ENCODE measurements around the gene PCID2. TPM values are rescaled to one million over a fixed set of nuclear protein-coding genes. Genes with fewer than 3 reads are reported as not detected.
A peak's percentile ranks its signal among the peaks of the same experiment; 100 is the strongest.

PCID2 gene
- total and polyA plus RNA-seq, 2 of the 13 experiments (the other 11 are each of a cell fraction or from before 2014, with no cell fraction given), result 65.0 to 111 TPM

DNA sequence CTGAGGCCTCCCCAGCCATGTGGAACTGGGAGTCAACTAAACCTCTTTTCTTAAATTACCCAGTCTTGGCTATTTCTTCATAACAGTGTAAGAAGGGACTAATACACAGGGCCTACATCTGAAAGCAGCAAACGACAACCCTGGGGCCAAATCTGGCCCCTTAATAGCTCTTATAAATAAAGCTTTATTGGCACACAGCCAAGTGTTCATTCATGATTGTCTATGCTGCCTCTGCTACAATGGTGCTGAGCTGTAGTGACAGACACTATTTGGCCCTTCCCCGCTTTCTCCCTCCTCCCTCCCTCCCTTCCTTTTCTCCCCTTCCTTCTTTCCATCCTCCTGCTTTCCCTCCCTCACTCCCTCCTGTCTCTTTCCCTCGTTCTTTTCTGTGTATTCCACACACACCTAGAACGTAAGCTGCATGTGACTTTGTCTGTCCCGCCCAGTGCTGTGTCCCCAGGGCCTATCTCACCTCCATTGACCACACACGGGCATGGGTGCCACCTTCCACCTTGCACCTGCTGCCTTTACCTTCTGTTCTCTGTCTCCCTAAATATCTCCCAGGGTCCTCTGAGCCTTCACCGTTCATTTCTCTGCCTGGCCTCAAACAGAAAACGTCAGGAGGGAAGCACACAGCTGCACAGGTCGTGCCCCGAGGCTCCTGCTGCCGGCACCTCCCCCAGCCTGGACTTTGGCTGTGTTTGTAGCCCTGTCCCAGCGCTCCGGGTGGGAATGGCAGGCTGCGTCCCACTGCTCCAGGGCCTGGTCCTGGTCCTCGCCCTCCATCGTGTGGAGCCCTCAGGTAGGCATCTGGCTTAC, 50.3 kb downstream of the PCID2 start, which contains the start of gene PROZ:
TSS of gene PROZ (plus strand) at position 720 of the 819 bp plus-strand sequence. CDS start at position 733, 13 bp downstream.
- ChIA-PET POLR2A (interaction anchor here (0.8 to 2.1 kb wide), 6 partner anchors 12 to 54 kb away, joined by 3 to 11 read pairs (median 3); partner anchors contain the start of genes CUL4A and F10), CTCF (ENCODE audit: low intra/inter-chr PET ratio, low total read pairs) (no interaction called here)
- in situ Hi-C loops (cut with HindIII; ENCODE audit: extremely low pct_ligation_motif_present, low pct_unique_long_range_greater_than_20kb) (no loop called here), intact Hi-C loops (cut with micrococcal nuclease; ENCODE audit: unreplicated experiment) (loop anchor here (5.0 kb wide), 1 partner anchor 49 kb away; the partner anchor contains the start of genes CUL4A and PCID2)
- Histone ChIP-seq H3K79me2 (ENCODE audit: insufficient read depth, low read length) (peaks cover 3% of the 10 kb centered on the region), H3K36me3 (replicated peaks in 1 of 2; ENCODE audit: control insufficient read depth in 1 of 2, insufficient read depth in 2 of 2, low read length in 2 of 2) (no peaks in the 10 kb centered on the region), H3K27me3 (ENCODE audit: control insufficient read depth in 1 of 2, insufficient read depth in 2 of 2, low read length in 2 of 2) (no peaks in the 10 kb centered on the region), H3K4me1 (ENCODE audit: insufficient read depth, low read length) (peaks cover 64% of the 10 kb centered on the region), H3K27ac (ENCODE audit: extremely low read length, insufficient read depth, low read length) (peak within 1 kb of the TSS; percentile 85), H4K20me1 (ENCODE audit: insufficient read depth, low read length) (no peaks in the 10 kb centered on the region), H2AFZ (ENCODE audit: low read length) (no peak within 1 kb of the TSS), H3K4me3 (replicated peaks in 1 of 3; ENCODE audit: insufficient read depth in 1 of 3, low read depth in 2 of 3, low read length in 3 of 3) (peak within 1 kb of the TSS; percentile 57 to 72 (median 64)), H3K9ac (ENCODE audit: insufficient read depth, low read depth, low read length) (peak within 1 kb of the TSS; percentile 75), H3K9me3 (ENCODE audit: low read length) (0 out of 2 replicates have a peak, but pooled peaks cover 5% of the 10 kb centered on the region), H3K4me2 (ENCODE audit: low read depth, low read length) (peak within 1 kb of the TSS; percentile 94)
- 9% methylated on average over 13 of the region's 16 CpGs for WGBS (ENCODE audit: low lambda C conversion rate)
- FAIRE-seq (peak; percentile 87), DNase-seq (ENCODE audit: low spot score) (peak; percentile 67), ATAC-seq (peak; percentile 92)
- no TSS peak for BruUV-seq (replicated peaks)
- 0 out of 2 replicates have a peak, but pooled peaks have one; percentile 52 for TF ChIP-seq SMAD3 (CRISPR knock-in tag; IDR thresholded peaks at IDR 0.05)
- peak; percentile 83 for TF ChIP-seq ZFX (CRISPR knock-in tag; IDR thresholded peaks at IDR 0.05; ENCODE audit: low read depth)
- no peak for TF ChIP-seq EZH2 (conservative IDR thresholded peaks at IDR 0.05; ENCODE audit: low read depth, low read length)
- no peak for TF ChIP-seq ZNF766 (CRISPR knock-in tag; IDR thresholded peaks at IDR 0.05; ENCODE audit: borderline replicate concordance)
- TF ChIP-seq, protein P1, sequence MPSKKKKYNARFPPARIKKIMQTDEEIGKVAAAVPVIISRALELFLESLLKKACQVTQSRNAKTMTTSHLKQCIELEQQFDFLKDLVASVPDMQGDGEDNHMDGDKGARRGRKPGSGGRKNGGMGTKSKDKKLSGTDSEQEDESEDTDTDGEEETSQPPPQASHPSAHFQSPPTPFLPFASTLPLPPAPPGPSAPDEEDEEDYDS (CRISPR knock-in tag; IDR thresholded peaks at IDR 0.05), result peak; percentile 46; the same call in 1 of the 2 replicates
- TF ChIP-seq, protein P2, sequence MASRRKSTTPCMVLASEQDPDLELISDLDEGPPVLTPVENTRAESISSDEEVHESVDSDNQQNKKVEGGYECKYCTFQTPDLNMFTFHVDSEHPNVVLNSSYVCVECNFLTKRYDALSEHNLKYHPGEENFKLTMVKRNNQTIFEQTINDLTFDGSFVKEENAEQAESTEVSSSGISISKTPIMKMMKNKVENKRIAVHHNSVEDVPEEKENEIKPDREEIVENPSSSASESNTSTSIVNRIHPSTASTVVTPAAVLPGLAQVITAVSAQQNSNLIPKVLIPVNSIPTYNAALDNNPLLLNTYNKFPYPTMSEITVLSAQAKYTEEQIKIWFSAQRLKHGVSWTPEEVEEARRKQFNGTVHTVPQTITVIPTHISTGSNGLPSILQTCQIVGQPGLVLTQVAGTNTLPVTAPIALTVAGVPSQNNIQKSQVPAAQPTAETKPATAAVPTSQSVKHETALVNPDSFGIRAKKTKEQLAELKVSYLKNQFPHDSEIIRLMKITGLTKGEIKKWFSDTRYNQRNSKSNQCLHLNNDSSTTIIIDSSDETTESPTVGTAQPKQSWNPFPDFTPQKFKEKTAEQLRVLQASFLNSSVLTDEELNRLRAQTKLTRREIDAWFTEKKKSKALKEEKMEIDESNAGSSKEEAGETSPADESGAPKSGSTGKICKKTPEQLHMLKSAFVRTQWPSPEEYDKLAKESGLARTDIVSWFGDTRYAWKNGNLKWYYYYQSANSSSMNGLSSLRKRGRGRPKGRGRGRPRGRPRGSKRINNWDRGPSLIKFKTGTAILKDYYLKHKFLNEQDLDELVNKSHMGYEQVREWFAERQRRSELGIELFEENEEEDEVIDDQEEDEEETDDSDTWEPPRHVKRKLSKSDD (CRISPR knock-in tag; IDR thresholded peaks at IDR 0.05; ENCODE audit: low read depth), result 0 out of 2 replicates have a peak, but pooled peaks have one; percentile 54
- TF ChIP-seq, protein P3, sequence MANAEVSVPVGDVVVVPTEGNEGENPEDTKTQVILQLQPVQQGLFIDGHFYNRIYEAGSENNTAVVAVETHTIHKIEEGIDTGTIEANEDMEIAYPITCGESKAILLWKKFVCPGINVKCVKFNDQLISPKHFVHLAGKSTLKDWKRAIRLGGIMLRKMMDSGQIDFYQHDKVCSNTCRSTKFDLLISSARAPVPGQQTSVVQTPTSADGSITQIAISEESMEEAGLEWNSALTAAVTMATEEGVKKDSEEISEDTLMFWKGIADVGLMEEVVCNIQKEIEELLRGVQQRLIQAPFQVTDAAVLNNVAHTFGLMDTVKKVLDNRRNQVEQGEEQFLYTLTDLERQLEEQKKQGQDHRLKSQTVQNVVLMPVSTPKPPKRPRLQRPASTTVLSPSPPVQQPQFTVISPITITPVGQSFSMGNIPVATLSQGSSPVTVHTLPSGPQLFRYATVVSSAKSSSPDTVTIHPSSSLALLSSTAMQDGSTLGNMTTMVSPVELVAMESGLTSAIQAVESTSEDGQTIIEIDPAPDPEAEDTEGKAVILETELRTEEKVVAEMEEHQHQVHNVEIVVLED (CRISPR knock-in tag; IDR thresholded peaks at IDR 0.05; ENCODE audit: borderline replicate concordance), result 0 out of 2 replicates have a peak, but pooled peaks have one; percentile 55
- TF ChIP-seq SMAD1 (CRISPR knock-in tag; IDR thresholded peaks at IDR 0.05; ENCODE audit: borderline replicate concordance, low read depth), result peak; percentile 86
- TF ChIP-seq, protein P4, sequence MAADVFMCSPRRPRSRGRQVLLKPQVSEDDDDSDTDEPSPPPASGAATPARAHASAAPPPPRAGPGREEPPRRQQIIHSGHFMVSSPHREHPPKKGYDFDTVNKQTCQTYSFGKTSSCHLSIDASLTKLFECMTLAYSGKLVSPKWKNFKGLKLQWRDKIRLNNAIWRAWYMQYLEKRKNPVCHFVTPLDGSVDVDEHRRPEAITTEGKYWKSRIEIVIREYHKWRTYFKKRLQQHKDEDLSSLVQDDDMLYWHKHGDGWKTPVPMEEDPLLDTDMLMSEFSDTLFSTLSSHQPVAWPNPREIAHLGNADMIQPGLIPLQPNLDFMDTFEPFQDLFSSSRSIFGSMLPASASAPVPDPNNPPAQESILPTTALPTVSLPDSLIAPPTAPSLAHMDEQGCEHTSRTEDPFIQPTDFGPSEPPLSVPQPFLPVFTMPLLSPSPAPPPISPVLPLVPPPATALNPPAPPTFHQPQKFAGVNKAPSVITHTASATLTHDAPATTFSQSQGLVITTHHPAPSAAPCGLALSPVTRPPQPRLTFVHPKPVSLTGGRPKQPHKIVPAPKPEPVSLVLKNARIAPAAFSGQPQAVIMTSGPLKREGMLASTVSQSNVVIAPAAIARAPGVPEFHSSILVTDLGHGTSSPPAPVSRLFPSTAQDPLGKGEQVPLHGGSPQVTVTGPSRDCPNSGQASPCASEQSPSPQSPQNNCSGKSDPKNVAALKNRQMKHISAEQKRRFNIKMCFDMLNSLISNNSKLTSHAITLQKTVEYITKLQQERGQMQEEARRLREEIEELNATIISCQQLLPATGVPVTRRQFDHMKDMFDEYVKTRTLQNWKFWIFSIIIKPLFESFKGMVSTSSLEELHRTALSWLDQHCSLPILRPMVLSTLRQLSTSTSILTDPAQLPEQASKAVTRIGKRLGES (CRISPR knock-in tag; IDR thresholded peaks at IDR 0.05; ENCODE audit: borderline replicate concordance), result no peak
- TF ChIP-seq PITX1 (CRISPR knock-in tag; IDR thresholded peaks at IDR 0.05), result peak; percentile 94
- TF ChIP-seq, protein P5, sequence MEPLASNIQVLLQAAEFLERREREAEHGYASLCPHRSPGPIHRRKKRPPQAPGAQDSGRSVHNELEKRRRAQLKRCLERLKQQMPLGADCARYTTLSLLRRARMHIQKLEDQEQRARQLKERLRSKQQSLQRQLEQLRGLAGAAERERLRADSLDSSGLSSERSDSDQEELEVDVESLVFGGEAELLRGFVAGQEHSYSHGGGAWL (CRISPR knock-in tag; IDR thresholded peaks at IDR 0.05), result peak; percentile 76
- TF ChIP-seq, protein P6, sequence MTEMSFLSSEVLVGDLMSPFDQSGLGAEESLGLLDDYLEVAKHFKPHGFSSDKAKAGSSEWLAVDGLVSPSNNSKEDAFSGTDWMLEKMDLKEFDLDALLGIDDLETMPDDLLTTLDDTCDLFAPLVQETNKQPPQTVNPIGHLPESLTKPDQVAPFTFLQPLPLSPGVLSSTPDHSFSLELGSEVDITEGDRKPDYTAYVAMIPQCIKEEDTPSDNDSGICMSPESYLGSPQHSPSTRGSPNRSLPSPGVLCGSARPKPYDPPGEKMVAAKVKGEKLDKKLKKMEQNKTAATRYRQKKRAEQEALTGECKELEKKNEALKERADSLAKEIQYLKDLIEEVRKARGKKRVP (CRISPR knock-in tag; IDR thresholded peaks at IDR 0.05), result no peak

Measured in HepG2 (cell line).